ENCODE results near the gene IER3. TPM values are rescaled to one million over a fixed set of nuclear protein-coding genes. Genes with fewer than 3 reads are reported as not detected.

The IER3 gene
- total and polyA plus RNA-seq, 2 of the 8 experiments (the other 6 are each of a cell fraction or from before 2014, with no cell fraction given) = 11.9 to 26.5 TPM

- Histone ChIP-seq H3K9ac (replicated peaks in 1 of 4; ENCODE audit: extremely low read depth in 1 of 4, low read depth in 3 of 4, low read length in 3 of 4) (peak overlapping the region; percentile 90 to 97 (median 94)), H4K91ac (replicated peaks; ENCODE audit: insufficient read length, low read length) (peak overlapping the region; percentile 97), H3K9me3 (ENCODE audit: insufficient read depth in 2 of 2, low read depth in 1 of 2, low read length in 1 of 2) (no peaks in the 10 kb centered on the region), H2BK12ac (ENCODE audit: low read depth, low read length) (no peak overlapping the region), H3K27ac (ENCODE audit: low read depth, low read length) (peak overlapping the region; percentile 81), H4K5ac (ENCODE audit: insufficient read length, low read depth, low read length) (peak overlapping the region; percentile 78), H4K8ac (ENCODE audit: extremely low read depth, insufficient read depth, low read length) (no peak overlapping the region), H2AK5ac (ENCODE audit: low read depth, low read length) (no peak overlapping the region), H3K79me2 (ENCODE audit: control insufficient read depth in 1 of 2, insufficient read depth in 2 of 2, low read length in 2 of 2) (peaks cover 6 to 52% of the 10 kb centered on the region in 2 experiments), H3K14ac (ENCODE audit: insufficient read length) (no peak overlapping the region), H3K36me3 (ENCODE audit: control insufficient read depth in 2 of 4, insufficient read depth in 4 of 4, low read length in 3 of 4) (peaks cover 17 to 32% (median 24%) of the 10 kb centered on the region in 4 experiments), H3K4me3 (ENCODE audit: extremely low read depth in 1 of 4, insufficient read depth in 2 of 4, low read depth in 3 of 4, low read length in 4 of 4) (peak overlapping the region; percentile 96 to 100 (median 96)), H3K4ac (replicated peaks; ENCODE audit: insufficient read length, low read depth, low read length) (no peak overlapping the region), H2BK15ac (ENCODE audit: low read length) (no peak overlapping the region), H3K23me2 (ENCODE audit: low read depth, low read length) (peaks cover 13% of the 10 kb centered on the region), H3K18ac (ENCODE audit: extremely low read depth, low read length) (peak overlapping the region; percentile 60; the same call in 1 of the 2 replicates), H3K4me1 (replicated peaks in 1 of 4; ENCODE audit: control insufficient read depth in 3 of 4, insufficient read depth in 4 of 4, low read length in 3 of 4) (peaks cover 0 to 4% (median 1%) of the 10 kb centered on the region in 4 experiments; a peak in 6 of 7 replicates), H2BK5ac (ENCODE audit: low read depth, low read length) (peak overlapping the region; percentile 69), H3K79me1 (ENCODE audit: low read depth, low read length) (peaks cover 3% of the 10 kb centered on the region; the same call in 1 of the 2 replicates), H3K4me2 (ENCODE audit: insufficient read depth in 1 of 2, low read depth in 2 of 2, low read length in 2 of 2) (peak overlapping the region; percentile 81 to 84), H3K56ac (replicated peaks; ENCODE audit: insufficient read length, low read depth, low read length) (peak overlapping the region; percentile 66), H2AFZ (ENCODE audit: low read length) (no peak overlapping the region), H2BK20ac (ENCODE audit: low read length) (no peak overlapping the region), H3K23ac (ENCODE audit: insufficient read length) (no peak overlapping the region), H3K27me3 (replicated peaks in 1 of 4; ENCODE audit: control insufficient read depth in 3 of 4, extremely low read depth in 1 of 4, insufficient read depth in 3 of 4, low read length in 3 of 4) (no peaks in the 10 kb centered on the region), H2BK120ac (replicated peaks; ENCODE audit: low read depth, low read length) (peak overlapping the region; percentile 20), H4K20me1 (replicated peaks in 1 of 2; ENCODE audit: control insufficient read depth in 1 of 2, insufficient read depth in 2 of 2, low read length in 2 of 2) (peaks cover 6 to 15% of the 10 kb centered on the region in 2 experiments)
- TF ChIP-seq RAD21 (IDR thresholded peaks at IDR 0.05 in 1 of 2, conservative IDR thresholded peaks at IDR 0.05 in 1 of 2; ENCODE audit: low read depth in 2 of 2, low read length in 2 of 2) = no peak
- TF ChIP-seq RFX5 (IDR thresholded peaks at IDR 0.05; ENCODE audit: borderline replicate concordance, low read depth, low read length) = peak; percentile 18; the same call in 1 of the 2 replicates
- TF ChIP-seq TBP (IDR thresholded peaks at IDR 0.05; ENCODE audit: low read depth, low read length) = 0 out of 2 replicates have a peak, but pooled peaks have one; percentile 10
- no peak for TF ChIP-seq YY1 (IDR thresholded peaks at IDR 0.05; ENCODE audit: low read depth, low read length)
- TF ChIP-seq CREB1 (IDR thresholded peaks at IDR 0.05) = no peak
- 0 out of 2 replicates have a peak, but pooled peaks have one; percentile 22 for TF ChIP-seq CHD2 (IDR thresholded peaks at IDR 0.05; ENCODE audit: low read length)
- TF ChIP-seq POLR2AphosphoS5 (IDR thresholded peaks at IDR 0.05; ENCODE audit: low read depth, low read length) = no peak
- CTCF ChIA-PET (ENCODE audit: partially characterized antibody) = interaction anchor here (1.4 to 8.2 kb wide), 7 partner anchors 13 to 368 kb away, joined by 3 to 61 read pairs (median 6); no protein-coding TSS in a partner anchor
- DNase-seq (ENCODE audit: low read depth in 1 of 2, low spot score in 2 of 2) (no peak), FAIRE-seq (no peak)
- POLR2A ChIA-PET (ENCODE audit: partially characterized antibody) = interaction anchor here (0.6 to 35.9 kb wide), 14 partner anchors 8 to 368 kb away, joined by 3 to 732 read pairs (median 4); partner anchors contain the start of genes DDR1, DHX16, FLOT1 and IER3
- 8% methylated on average over 8 of the region's 8 CpGs; no CpG with 5 or more reads in 1 of the 2 experiments for WGBS, 2 experiments (ENCODE audit: extremely low coverage in 1 of 2, insufficient coverage in 1 of 2, insufficient read length in 1 of 2, insufficient replicate concordance in 2 of 2, low coverage in 1 of 2, low lambda C conversion rate in 2 of 2, missing lambda C conversion rate in 1 of 2)
Observed at GRCh38 chr6:30719356-30719755, 25.0 kb downstream of the IER3 start.
